GM23338 (cell line): ENCODE results near the gene ACY1. TPM values are rescaled to one million over a fixed set of nuclear protein-coding genes. Genes with fewer than 3 reads are reported as not detected.
A peak's percentile ranks its signal among the peaks of the same experiment; 100 is the strongest.

Experiments
- ATAC-seq: fragments of 200-7000 bp; cut with Tn5 transposase; 3 replicates; pipeline ENCODE4 v1.9.1; 2020
- DNase-seq: peaks from one replicate; pipeline ENCODE4 v3.0.0-alpha.2; 2015; ENCODE audit warnings: low spot score
- H2AFZ ChIP-seq: fragments of 200-600 bp; sonication (generic); 2 replicates; pipeline ENCODE4 v1.8.0; 2016; ENCODE audit warnings: antibody characterized with exemption, mild to moderate bottlenecking, moderate library complexity
- H3F3A ChIP-seq: fragments of 200-600 bp; sonication (generic); replicated peaks from 2 replicates; pipeline ENCODE4 v1.8.0; 2017; ENCODE audit warnings: antibody characterized with exemption, mixed run types, low read depth
- H3K27ac ChIP-seq: fragments of 200-600 bp; sonication (generic); 2 replicates; pipeline ENCODE4 v1.6.1; 2016; ENCODE audit warnings: low read depth
- H3K27me3 ChIP-seq: fragments of 200-600 bp; sonication (generic); 2 replicates; pipeline ENCODE4 v1.8.0; 2016; ENCODE audit warnings: mild to moderate bottlenecking, mixed run types, moderate library complexity; ENCODE audit not compliant: insufficient read depth
- H3K36me3 ChIP-seq: fragments of 200-600 bp; sonication (generic); 2 replicates; pipeline ENCODE4 v1.8.0; 2016; ENCODE audit warnings: mild to moderate bottlenecking; ENCODE audit not compliant: insufficient read depth
- H3K4me1 ChIP-seq: fragments of 200-600 bp; sonication (generic); 2 replicates; pipeline ENCODE4 v1.8.0; 2016; ENCODE audit warnings: mild to moderate bottlenecking, moderate library complexity; ENCODE audit not compliant: insufficient read depth
- H3K4me2 ChIP-seq: fragments of 200-600 bp; sonication (generic); 2 replicates; pipeline ENCODE4 v1.7.1; 2017; ENCODE audit warnings: mixed run types
- H3K4me3 ChIP-seq: fragments of 200-600 bp; sonication (generic); 2 replicates; pipeline ENCODE4 v1.6.1; 2016; ENCODE audit warnings: mixed run types
- H3K79me2 ChIP-seq: fragments of 200-600 bp; sonication (generic); replicated peaks from 2 replicates; pipeline ENCODE4 v1.8.0; 2017; ENCODE audit warnings: mild to moderate bottlenecking; ENCODE audit not compliant: insufficient read depth
- H3K9me2 ChIP-seq: fragments of 200-600 bp; sonication (generic); 2 replicates; pipeline ENCODE4 v1.8.0; 2017; ENCODE audit not compliant: insufficient read depth
- H4K20me1 ChIP-seq: fragments of 200-600 bp; sonication (generic); replicated peaks from 2 replicates; pipeline ENCODE4 v1.8.0; 2017; ENCODE audit warnings: mild to moderate bottlenecking; ENCODE audit not compliant: insufficient read depth
- H3K27ac Mint-ChIP-seq: 2 replicates; pipeline ENCODE4 v1.8.0; 2020; ENCODE audit warnings: inconsistent platforms, mild to moderate bottlenecking, moderate library complexity, mixed read lengths
- H3K27me3 Mint-ChIP-seq: 3 replicates; pipeline ENCODE4 v1.8.0; 2022; ENCODE audit warnings: low read depth, mild to moderate bottlenecking, moderate library complexity, mixed read lengths, inconsistent platforms; ENCODE audit not compliant: insufficient read depth, poor library complexity
- H3K36me3 Mint-ChIP-seq: 3 replicates; pipeline ENCODE4 v1.8.0; 2021; ENCODE audit warnings: low read depth, mild to moderate bottlenecking, inconsistent platforms, moderate library complexity, mixed read lengths
- H3K4me1 Mint-ChIP-seq: 3 replicates; pipeline ENCODE4 v1.8.0; 2020; ENCODE audit warnings: mild to moderate bottlenecking, inconsistent platforms, mixed read lengths
- H3K4me3 Mint-ChIP-seq: 3 replicates; pipeline ENCODE4 v1.8.0; 2021; ENCODE audit warnings: moderate library complexity, mild to moderate bottlenecking, inconsistent platforms, mixed read lengths
- H3K9me3 Mint-ChIP-seq: 3 replicates; pipeline ENCODE4 v1.8.0; 2020; ENCODE audit warnings: moderate library complexity, mild to moderate bottlenecking, inconsistent platforms, mixed read lengths
- CREB1 ChIP-seq: fragments of 250-450 bp; sonication (Bioruptor Pico); IDR thresholded peaks from 2 replicates; pipeline ENCODE4 v1.5.0; 2020; ENCODE audit warnings: low read depth, mild to moderate bottlenecking, moderate library complexity
- CTCF ChIP-seq, 2 experiments: fragments of 200-600 bp in 1 of 2; sonication (generic) in 1 of 2; conservative IDR thresholded peaks; 2 replicates each; pipeline versions ENCODE4 v1.5.1 to v1.6.1; 2016 to 2017; ENCODE audit warnings: antibody characterized with exemption in 2 of 2, low read depth in 2 of 2, mild to moderate bottlenecking in 2 of 2, moderate library complexity in 1 of 2
- EZH2phosphoT487 ChIP-seq: fragments of 200-600 bp; sonication (generic); IDR thresholded peaks from one replicate; pipeline ENCODE4 v1.8.1; 2018; ENCODE audit warnings: antibody characterized with exemption; ENCODE audit not compliant: unreplicated experiment
- NANOG ChIP-seq: IDR thresholded peaks from 2 replicates; pipeline ENCODE4 v1.6.1; 2016; ENCODE audit warnings: antibody characterized with exemption, borderline replicate concordance
- STAT1 ChIP-seq: IDR thresholded peaks from one replicate; pipeline ENCODE4 v1.6.1; 2016; ENCODE audit warnings: antibody characterized with exemption; ENCODE audit not compliant: unreplicated experiment
- ZNF114 ChIP-seq: fragments of 250-450 bp; sonication (Bioruptor Pico); IDR thresholded peaks from 2 replicates; pipeline ENCODE4 v1.5.0; 2020; ENCODE audit warnings: mild to moderate bottlenecking, moderate library complexity
- ZNF331 ChIP-seq: fragments of 250-450 bp; sonication (Bioruptor Pico); IDR thresholded peaks from 2 replicates; pipeline ENCODE4 v1.5.0; 2020; ENCODE audit warnings: low read depth, mild to moderate bottlenecking, moderate library complexity
- ZNF462 ChIP-seq: fragments of 250-450 bp; sonication (Bioruptor Pico); IDR thresholded peaks from 2 replicates; pipeline ENCODE4 v1.5.0; 2020; ENCODE audit warnings: mild to moderate bottlenecking, moderate library complexity
- polyA plus RNA-seq: library from polyadenylated mRNA; unstranded; fragments of >200 nt; fragmentation: Nextera tagmentation; extraction: Ambion mirVana; gene quantifications from 2 replicates; pipeline ENCODE4 v1.2.1, GENCODE V29; 2016
- total RNA-seq: library from RNA; depleted of rRNA; stranded (reverse); fragments of >200 nt; shearing (Covaris generic); gene quantifications from 2 replicates; pipeline ENCODE4 v1.2.3, GENCODE V29; 2014

Gene ACY1
- total and polyA plus RNA-seq, 2 experiments from 2014 or later, result 38.4 to 62.8 TPM

- Histone ChIP-seq H3K27ac (peak overlapping the region; percentile 89), H3K4me3 (peak overlapping the region; percentile 90), H3K9me2 (no peaks in the 10 kb centered on the region), H4K20me1 (no peaks in the 10 kb centered on the region), H3K4me1 (peaks cover 15% of the 10 kb centered on the region), H3K27me3 (peaks cover 6% of the 10 kb centered on the region; the same call in 1 of the 2 replicates), H3K4me2 (peak overlapping the region; percentile 99), H3K36me3 (no peaks in the 10 kb centered on the region), H3K79me2 (no peaks in the 10 kb centered on the region), H3F3A (peaks cover 11% of the 10 kb centered on the region), H2AFZ (peak overlapping the region; percentile 95)
- Mint-ChIP-seq H3K36me3 (no peaks in the 10 kb centered on the region), H3K4me1 (peaks cover 14% of the 10 kb centered on the region), H3K9me3 (no peaks in the 10 kb centered on the region), H3K27me3 (peaks cover 15% of the 10 kb centered on the region), H3K4me3 (peak overlapping the region; percentile 82), H3K27ac (peak overlapping the region; percentile 92)
- peak; percentile 72 for ATAC-seq
- DNase-seq, result peak; percentile 79
- TF ChIP-seq ZNF114 (CRISPR knock-in tag), result no peak
- peak; percentile 63 to 65 for TF ChIP-seq CTCF (conservative IDR thresholded peaks at IDR 0.05; ENCODE audit: low read depth in 2 of 2)
Measured at GRCh38 chr3:51982352-51982837, 940 bp upstream of the ACY1 start.

GRCh38 chr3:51983578-51984268 lies 388 bp downstream of the ACY1 start:
- Histone ChIP-seq H4K20me1 (no peaks in the 10 kb centered on the region; the same call in 1 of the 2 replicates), H3K4me3 (peak overlapping the region; percentile 90), H3F3A (peaks cover 11% of the 10 kb centered on the region), H3K36me3 (no peaks in the 10 kb centered on the region), H3K4me2 (peak overlapping the region; percentile 99), H3K4me1 (peaks cover 15% of the 10 kb centered on the region), H2AFZ (peak overlapping the region; percentile 58), H3K27ac (peak overlapping the region; percentile 89), H3K79me2 (no peaks in the 10 kb centered on the region), H3K27me3 (no peaks in the 10 kb centered on the region), H3K9me2 (no peaks in the 10 kb centered on the region)
- H3K9me3 Mint-ChIP-seq, result no peaks in the 10 kb centered on the region
- H3K27me3 Mint-ChIP-seq, result peaks cover 16% of the 10 kb centered on the region
- H3K36me3 Mint-ChIP-seq, result no peaks in the 10 kb centered on the region
- H3K4me3 Mint-ChIP-seq, result peak overlapping the region; percentile 82
- peak overlapping the region; percentile 97 for H3K27ac Mint-ChIP-seq
- DNase-seq (no peak), ATAC-seq (no peak)
- H3K4me1 Mint-ChIP-seq, result peaks cover 20% of the 10 kb centered on the region
- TF ChIP-seq EZH2phosphoT487, result no peak
- no peak for TF ChIP-seq NANOG
- no peak for TF ChIP-seq ZNF114 (CRISPR knock-in tag)
- no peak for TF ChIP-seq STAT1
- TF ChIP-seq CREB1, result no peak
- no peak for TF ChIP-seq ZNF331
- no peak for TF ChIP-seq ZNF462 (CRISPR knock-in tag)
- no peak for TF ChIP-seq CTCF (conservative IDR thresholded peaks at IDR 0.05; ENCODE audit: low read depth in 2 of 2)
